ENCODE results near the gene URI1. TPM values are rescaled to one million over a fixed set of nuclear protein-coding genes. Genes with fewer than 3 reads are reported as not detected.

Gene URI1
- polyA plus RNA-seq, 1 donor (not counting 4 experiments of a cell fraction or from before 2014, with no cell fraction given) = 98.6 TPM

DNA sequence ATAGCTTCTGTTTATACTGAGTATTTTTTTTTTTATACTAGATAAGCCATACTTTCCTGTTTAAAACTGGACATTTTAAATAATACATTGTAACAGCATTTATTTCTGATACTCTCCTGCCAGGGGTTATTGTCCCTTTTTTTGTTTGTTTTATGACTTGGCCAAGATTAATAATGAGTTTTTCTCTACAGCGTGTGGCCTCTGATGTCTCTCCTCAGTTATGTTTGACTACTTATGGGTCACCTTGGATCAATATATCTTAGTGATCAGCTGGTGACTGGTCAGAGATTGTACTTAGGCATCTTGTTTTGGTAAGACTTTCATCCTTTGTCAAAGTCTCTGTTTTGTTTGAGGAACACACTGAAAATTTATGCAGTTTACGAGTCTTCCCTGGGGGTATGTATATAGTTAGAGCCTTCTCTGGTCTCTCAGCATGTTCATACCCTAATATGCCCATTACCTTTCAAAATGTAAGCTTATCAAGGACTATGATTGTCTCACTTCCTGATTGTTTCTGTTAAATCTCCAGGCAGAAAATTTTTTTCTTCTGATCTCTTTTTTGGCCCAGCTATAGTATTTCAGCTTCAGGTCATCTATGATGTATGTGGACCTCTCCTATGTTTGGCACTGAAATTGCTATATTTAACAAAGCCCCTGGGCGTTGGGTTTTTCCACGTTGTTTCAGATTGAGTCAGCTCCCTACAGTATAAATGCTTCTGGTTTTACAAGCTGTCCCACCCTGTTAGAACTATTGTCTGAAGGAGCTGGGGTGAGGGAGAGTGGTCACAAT is 87.9 kb downstream of the URI1 start:
- no peaks in the 10 kb centered on the region for H3K79me2 ChIP-seq (ENCODE audit: control insufficient read depth, insufficient read depth, low read length)
- peak overlapping the region; percentile 42 for H3K4me2 ChIP-seq (ENCODE audit: control insufficient read depth, extremely low read depth, insufficient read depth, low read depth, low read length)
- H3K9ac ChIP-seq (ENCODE audit: control insufficient read depth, extremely low read depth, insufficient read depth, low read length) = no peak overlapping the region
- no peaks in the 10 kb centered on the region for H3K36me3 ChIP-seq (ENCODE audit: control insufficient read depth in 2 of 2, extremely low read depth in 1 of 2, insufficient read depth in 2 of 2, low read length in 2 of 2)
- no peaks in the 10 kb centered on the region for H4K20me1 ChIP-seq (ENCODE audit: control insufficient read depth, extremely low read depth, insufficient read depth, low read length)
- peaks cover 16% of the 10 kb centered on the region for H3K4me1 ChIP-seq (ENCODE audit: control insufficient read depth, extremely low read depth, insufficient read depth, low read length)
- H3K27ac ChIP-seq (ENCODE audit: control insufficient read depth, insufficient read depth, low read length) = peak overlapping the region; percentile 55
- H3K27me3 ChIP-seq (ENCODE audit: control insufficient read depth, extremely low read depth, insufficient read depth, low read length) = no peaks in the 10 kb centered on the region
- DNase-seq (ENCODE audit: low read depth, low spot score) (no peak), FAIRE-seq (peak; percentile 67)
- H3K9me1 ChIP-seq (ENCODE audit: control insufficient read depth, extremely low read depth, insufficient read depth, low read length) = no peaks in the 10 kb centered on the region
- H3K9me3 ChIP-seq (ENCODE audit: control insufficient read depth, low read depth, low read length) = no peaks in the 10 kb centered on the region
- dilution Hi-C loops (cut with MboI; ENCODE audit: extremely low pct_ligation_motif_present, low sequenced_read_pairs) = no loop called here
- TF ChIP-seq, protein P1, sequence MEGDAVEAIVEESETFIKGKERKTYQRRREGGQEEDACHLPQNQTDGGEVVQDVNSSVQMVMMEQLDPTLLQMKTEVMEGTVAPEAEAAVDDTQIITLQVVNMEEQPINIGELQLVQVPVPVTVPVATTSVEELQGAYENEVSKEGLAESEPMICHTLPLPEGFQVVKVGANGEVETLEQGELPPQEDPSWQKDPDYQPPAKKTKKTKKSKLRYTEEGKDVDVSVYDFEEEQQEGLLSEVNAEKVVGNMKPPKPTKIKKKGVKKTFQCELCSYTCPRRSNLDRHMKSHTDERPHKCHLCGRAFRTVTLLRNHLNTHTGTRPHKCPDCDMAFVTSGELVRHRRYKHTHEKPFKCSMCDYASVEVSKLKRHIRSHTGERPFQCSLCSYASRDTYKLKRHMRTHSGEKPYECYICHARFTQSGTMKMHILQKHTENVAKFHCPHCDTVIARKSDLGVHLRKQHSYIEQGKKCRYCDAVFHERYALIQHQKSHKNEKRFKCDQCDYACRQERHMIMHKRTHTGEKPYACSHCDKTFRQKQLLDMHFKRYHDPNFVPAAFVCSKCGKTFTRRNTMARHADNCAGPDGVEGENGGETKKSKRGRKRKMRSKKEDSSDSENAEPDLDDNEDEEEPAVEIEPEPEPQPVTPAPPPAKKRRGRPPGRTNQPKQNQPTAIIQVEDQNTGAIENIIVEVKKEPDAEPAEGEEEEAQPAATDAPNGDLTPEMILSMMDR (optimal IDR thresholded peaks at IDR 0.05 in 1 of 3, IDR thresholded peaks at IDR 0.05 in 1 of 3, conservative IDR thresholded peaks at IDR 0.05 in 1 of 3; ENCODE audit: extremely low read depth in 1 of 3, insufficient read depth in 2 of 3, low read length in 3 of 3) = no peak
- TF ChIP-seq EZH2 (IDR thresholded peaks at IDR 0.05; ENCODE audit: low read length) = no peak
- no peak overlapping the region for H2AFZ ChIP-seq (ENCODE audit: control insufficient read depth, low read length)
- no peak overlapping the region for H3K4me3 ChIP-seq (ENCODE audit: control insufficient read depth in 2 of 3, extremely low read depth in 1 of 3, insufficient read depth in 2 of 3, low read depth in 1 of 3, low read length in 3 of 3)

DNA sequence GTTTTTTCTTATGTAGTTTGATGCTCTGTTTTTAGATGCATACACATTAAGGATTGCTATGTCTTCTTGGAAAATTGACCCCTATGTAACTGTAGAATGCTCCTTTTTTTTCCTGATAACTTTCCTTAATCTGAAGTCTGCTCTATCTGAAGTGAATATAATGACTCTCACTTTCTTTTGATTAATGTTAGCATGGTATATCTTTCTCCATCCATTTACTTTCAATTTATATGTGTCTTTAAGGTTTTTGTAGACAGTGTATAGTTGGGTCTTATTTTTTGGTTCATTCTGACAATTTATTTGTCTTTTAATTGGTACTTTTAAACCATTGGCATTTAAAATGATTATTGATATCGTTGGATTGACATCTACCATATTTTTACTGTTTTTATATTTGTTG is 92.3 kb downstream of the URI1 start:
- no peak overlapping the region for H2AFZ ChIP-seq (ENCODE audit: control insufficient read depth, low read length)
- H4K20me1 ChIP-seq (ENCODE audit: control insufficient read depth, extremely low read depth, insufficient read depth, low read length) = no peaks in the 10 kb centered on the region
- H3K4me1 ChIP-seq (ENCODE audit: control insufficient read depth, extremely low read depth, insufficient read depth, low read length) = peaks cover 12% of the 10 kb centered on the region
- peaks cover 0 to 4% of the 10 kb centered on the region in 2 experiments for H3K36me3 ChIP-seq (ENCODE audit: control insufficient read depth in 2 of 2, extremely low read depth in 1 of 2, insufficient read depth in 2 of 2, low read length in 2 of 2)
- H3K4me3 ChIP-seq (ENCODE audit: control insufficient read depth in 2 of 3, extremely low read depth in 1 of 3, insufficient read depth in 2 of 3, low read depth in 1 of 3, low read length in 3 of 3) = no peak overlapping the region
- no peaks in the 10 kb centered on the region for H3K27me3 ChIP-seq (ENCODE audit: control insufficient read depth, extremely low read depth, insufficient read depth, low read length)
- no peak for TF ChIP-seq EZH2 (IDR thresholded peaks at IDR 0.05; ENCODE audit: low read length)
- TF ChIP-seq, protein P1 (optimal IDR thresholded peaks at IDR 0.05 in 1 of 3, IDR thresholded peaks at IDR 0.05 in 1 of 3, conservative IDR thresholded peaks at IDR 0.05 in 1 of 3; ENCODE audit: extremely low read depth in 1 of 3, insufficient read depth in 2 of 3, low read length in 3 of 3) = no peak
- no peaks in the 10 kb centered on the region for H3K9me3 ChIP-seq (ENCODE audit: control insufficient read depth, low read depth, low read length)
- no peaks in the 10 kb centered on the region for H3K9me1 ChIP-seq (ENCODE audit: control insufficient read depth, extremely low read depth, insufficient read depth, low read length)
- no peak for DNase-seq (ENCODE audit: low read depth, low spot score)
- no peak overlapping the region for H3K27ac ChIP-seq (ENCODE audit: control insufficient read depth, insufficient read depth, low read length)
- no peaks in the 10 kb centered on the region for H3K79me2 ChIP-seq (ENCODE audit: control insufficient read depth, insufficient read depth, low read length)
- no peak for FAIRE-seq
- dilution Hi-C loops (cut with MboI; ENCODE audit: extremely low pct_ligation_motif_present, low sequenced_read_pairs) = no loop called here
- H3K9ac ChIP-seq (ENCODE audit: control insufficient read depth, extremely low read depth, insufficient read depth, low read length) = no peak overlapping the region
- no peak overlapping the region for H3K4me2 ChIP-seq (ENCODE audit: control insufficient read depth, extremely low read depth, insufficient read depth, low read depth, low read length)

Data from keratinocyte (primary cell).